RKO (cell line): ENCODE measurements around the gene IPO4.

Experiments
- DNase-seq: peaks from one replicate; pipeline ENCODE4 v3.0.0-alpha.2; 2016; ENCODE audit warnings: low spot score

IPO4 gene

GRCh38 chr14:24131549-24131966 lies 57.1 kb downstream of the IPO4 start:
- DNase-seq = no peak

GRCh38 chr14:24130717-24131548 lies 57.7 kb downstream of the IPO4 start:
- DNase-seq = no peak

- DNase-seq = no peak
These were observed 58.3 kb downstream of the IPO4 start, which contains the start of gene FITM1 for GRCh38 chr14:24130380-24130716. Gene FITM1 (plus strand): TSS chr14:24130659. CDS start chr14:24131564, 905 bp downstream.
